Dendritic cell treated with granulocyte-macrophage colony-stimulating factor and Interleukin-4, amounts not matched to agents 40 ng/mL and 50 ng/mL, for 4 days (primary cell): ENCODE results near the gene OBSCN.

Experiments used
- H3K27ac Mint-ChIP-seq: one replicate; pipeline ENCODE4 v1.8.0; 2022; ENCODE audit warnings: mild to moderate bottlenecking, mixed read lengths
- H3K27me3 Mint-ChIP-seq: one replicate; pipeline ENCODE4 v1.8.0; 2022; ENCODE audit warnings: mild to moderate bottlenecking, mixed read lengths
- H3K36me3 Mint-ChIP-seq: one replicate; pipeline ENCODE4 v1.8.0; 2022; ENCODE audit warnings: low read depth, mixed read lengths
- H3K4me1 Mint-ChIP-seq: one replicate; pipeline ENCODE4 v1.8.0; 2022; ENCODE audit warnings: low read depth, mixed read lengths
- H3K4me3 Mint-ChIP-seq: one replicate; pipeline ENCODE4 v1.8.0; 2022; ENCODE audit warnings: mild to moderate bottlenecking, moderate library complexity, mixed read lengths
- H3K9me3 Mint-ChIP-seq: one replicate; pipeline ENCODE4 v1.8.0; 2022; ENCODE audit warnings: mixed read lengths
- intact Hi-C: fragments of 100-400 bp; cut with micrococcal nuclease; formaldehyde crosslinking; loops from one replicate; pipeline ENCODE4 v1.15.0; 2022

The OBSCN gene

GRCh38 chr1:228365271-228366061, 157.6 kb downstream of the OBSCN start:
- Mint-ChIP-seq H3K27ac (no peak overlapping the region), H3K36me3 (no peaks in the 10 kb centered on the region), H3K4me1 (no peaks in the 10 kb centered on the region), H3K9me3 (no peaks in the 10 kb centered on the region), H3K4me3 (no peak overlapping the region), H3K27me3 (no peaks in the 10 kb centered on the region)
- intact Hi-C loops, result no loop called here

GRCh38 chr1:228366062-228366865, 158.4 kb downstream of the OBSCN start:
- H3K27me3 Mint-ChIP-seq, result no peaks in the 10 kb centered on the region
- no peak overlapping the region for H3K4me3 Mint-ChIP-seq
- intact Hi-C loops, result no loop called here
- H3K4me1 Mint-ChIP-seq, result no peaks in the 10 kb centered on the region
- H3K27ac Mint-ChIP-seq, result no peak overlapping the region
- H3K9me3 Mint-ChIP-seq, result no peaks in the 10 kb centered on the region
- H3K36me3 Mint-ChIP-seq, result no peaks in the 10 kb centered on the region

GRCh38 chr1:228366866-228367741, 159.3 kb downstream of the OBSCN start:
- intact Hi-C loops, result no loop called here
- no peaks in the 10 kb centered on the region for H3K36me3 Mint-ChIP-seq
- H3K27ac Mint-ChIP-seq, result no peak overlapping the region
- no peaks in the 10 kb centered on the region for H3K9me3 Mint-ChIP-seq
- H3K4me3 Mint-ChIP-seq, result no peak overlapping the region
- no peaks in the 10 kb centered on the region for H3K4me1 Mint-ChIP-seq
- no peaks in the 10 kb centered on the region for H3K27me3 Mint-ChIP-seq

- Mint-ChIP-seq H3K4me3 (no peak overlapping the region), H3K27me3 (no peaks in the 10 kb centered on the region), H3K27ac (no peak overlapping the region), H3K36me3 (no peaks in the 10 kb centered on the region), H3K4me1 (no peaks in the 10 kb centered on the region), H3K9me3 (no peaks in the 10 kb centered on the region)
- intact Hi-C loops, result no loop called here
These were observed 160.3 kb downstream of the OBSCN start for GRCh38 chr1:228367798-228368791.

- H3K27me3 Mint-ChIP-seq, result no peaks in the 10 kb centered on the region
- intact Hi-C loops, result no loop called here
- no peaks in the 10 kb centered on the region for H3K4me1 Mint-ChIP-seq
- no peak overlapping the region for H3K27ac Mint-ChIP-seq
- H3K36me3 Mint-ChIP-seq, result no peaks in the 10 kb centered on the region
- no peak overlapping the region for H3K4me3 Mint-ChIP-seq
- H3K9me3 Mint-ChIP-seq, result no peaks in the 10 kb centered on the region
These were observed 161.2 kb downstream of the OBSCN start for GRCh38 chr1:228368801-228369607.

- no peaks in the 10 kb centered on the region for H3K36me3 Mint-ChIP-seq
- H3K27ac Mint-ChIP-seq, result no peak overlapping the region
- H3K27me3 Mint-ChIP-seq, result no peaks in the 10 kb centered on the region
- intact Hi-C loops, result no loop called here
- no peaks in the 10 kb centered on the region for H3K9me3 Mint-ChIP-seq
- no peak overlapping the region for H3K4me3 Mint-ChIP-seq
- no peaks in the 10 kb centered on the region for H3K4me1 Mint-ChIP-seq
These were observed 162.0 kb downstream of the OBSCN start for GRCh38 chr1:228369608-228370438.

GRCh38 chr1:228370439-228370940, 162.6 kb downstream of the OBSCN start:
- Mint-ChIP-seq H3K4me3 (no peak overlapping the region), H3K9me3 (no peaks in the 10 kb centered on the region), H3K4me1 (no peaks in the 10 kb centered on the region), H3K27ac (no peak overlapping the region), H3K36me3 (no peaks in the 10 kb centered on the region), H3K27me3 (no peaks in the 10 kb centered on the region)
- intact Hi-C loops, result no loop called here

- Mint-ChIP-seq H3K9me3 (no peaks in the 10 kb centered on the region), H3K36me3 (no peaks in the 10 kb centered on the region), H3K27me3 (no peaks in the 10 kb centered on the region), H3K4me1 (no peaks in the 10 kb centered on the region), H3K27ac (no peak overlapping the region), H3K4me3 (no peak overlapping the region)
- intact Hi-C loops, result no loop called here
These were observed 163.3 kb downstream of the OBSCN start for GRCh38 chr1:228370941-228371740.

- no peaks in the 10 kb centered on the region for H3K36me3 Mint-ChIP-seq
- H3K4me3 Mint-ChIP-seq, result no peak overlapping the region
- H3K9me3 Mint-ChIP-seq, result no peaks in the 10 kb centered on the region
These were observed 163.9 kb downstream of the OBSCN start for GRCh38 chr1:228371741-228372182.

GRCh38 chr1:228372183-228373003, 164.5 kb downstream of the OBSCN start:
- H3K27me3 Mint-ChIP-seq, result peaks cover under 1% of the 10 kb centered on the region
- H3K36me3 Mint-ChIP-seq, result no peaks in the 10 kb centered on the region
- no peaks in the 10 kb centered on the region for H3K4me1 Mint-ChIP-seq
- intact Hi-C loops, result no loop called here
- H3K27ac Mint-ChIP-seq, result no peak overlapping the region
- no peak overlapping the region for H3K4me3 Mint-ChIP-seq
- no peaks in the 10 kb centered on the region for H3K9me3 Mint-ChIP-seq

More at GRCh38 chr1:228371741-228372182, 163.9 kb downstream of the OBSCN start:
- Mint-ChIP-seq H3K27ac (no peak overlapping the region), H3K27me3 (no peaks in the 10 kb centered on the region), H3K4me1 (no peaks in the 10 kb centered on the region)
- intact Hi-C loops, result no loop called here
